ENCODE results near the gene SIRT3.

- TF ChIP-seq POLR2AphosphoS5 (IDR thresholded peaks at IDR 0.05; ENCODE audit: low read depth): no peak
- no peak for TF ChIP-seq GABPA (IDR thresholded peaks at IDR 0.05; ENCODE audit: low read depth)
- TF ChIP-seq, protein P1, sequence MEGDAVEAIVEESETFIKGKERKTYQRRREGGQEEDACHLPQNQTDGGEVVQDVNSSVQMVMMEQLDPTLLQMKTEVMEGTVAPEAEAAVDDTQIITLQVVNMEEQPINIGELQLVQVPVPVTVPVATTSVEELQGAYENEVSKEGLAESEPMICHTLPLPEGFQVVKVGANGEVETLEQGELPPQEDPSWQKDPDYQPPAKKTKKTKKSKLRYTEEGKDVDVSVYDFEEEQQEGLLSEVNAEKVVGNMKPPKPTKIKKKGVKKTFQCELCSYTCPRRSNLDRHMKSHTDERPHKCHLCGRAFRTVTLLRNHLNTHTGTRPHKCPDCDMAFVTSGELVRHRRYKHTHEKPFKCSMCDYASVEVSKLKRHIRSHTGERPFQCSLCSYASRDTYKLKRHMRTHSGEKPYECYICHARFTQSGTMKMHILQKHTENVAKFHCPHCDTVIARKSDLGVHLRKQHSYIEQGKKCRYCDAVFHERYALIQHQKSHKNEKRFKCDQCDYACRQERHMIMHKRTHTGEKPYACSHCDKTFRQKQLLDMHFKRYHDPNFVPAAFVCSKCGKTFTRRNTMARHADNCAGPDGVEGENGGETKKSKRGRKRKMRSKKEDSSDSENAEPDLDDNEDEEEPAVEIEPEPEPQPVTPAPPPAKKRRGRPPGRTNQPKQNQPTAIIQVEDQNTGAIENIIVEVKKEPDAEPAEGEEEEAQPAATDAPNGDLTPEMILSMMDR (IDR thresholded peaks at IDR 0.05; ENCODE audit: insufficient read depth, low read length): no peak
- TF ChIP-seq REST (IDR thresholded peaks at IDR 0.05; ENCODE audit: insufficient replicate concordance, low read depth): no peak
- TF ChIP-seq SPI1 (IDR thresholded peaks at IDR 0.05; ENCODE audit: borderline replicate concordance, low read depth): no peak
Measured at GRCh38 chr11:225734-226453, 10.2 kb downstream of the SIRT3 start.

All from HL-60 (cell line).